ENCODE data around the gene INTS3.

DNA sequence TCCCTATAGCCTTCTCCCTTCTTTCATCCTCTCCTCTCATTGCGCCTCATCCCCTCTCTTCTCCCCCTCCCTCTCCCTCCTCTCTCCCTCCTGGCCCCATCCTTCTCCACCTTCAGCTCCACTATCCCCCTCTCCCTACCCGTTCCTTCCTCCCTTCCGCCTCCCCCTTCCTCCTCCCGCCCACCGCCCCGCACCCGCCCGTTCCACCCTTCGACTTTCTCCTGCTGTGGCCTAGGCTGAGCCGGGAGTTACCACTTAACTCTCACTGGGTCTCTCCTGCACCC lies 47.8 kb upstream of the INTS3 start:
- TF ChIP-seq HNRNPK (IDR thresholded peaks at IDR 0.05; ENCODE audit: low read depth, low read length, poor library complexity, severe bottlenecking), result no peak
- TF ChIP-seq JUND (IDR thresholded peaks at IDR 0.05; ENCODE audit: borderline replicate concordance, low read depth, low read length), result no peak
- no peak for TF ChIP-seq JUND (tag; IDR thresholded peaks at IDR 0.05; ENCODE audit: borderline replicate concordance, low read depth, low read length)
- no peak for TF ChIP-seq ZKSCAN8 (CRISPR knock-in tag; IDR thresholded peaks at IDR 0.05)
- TF ChIP-seq ZFP36 (IDR thresholded peaks at IDR 0.05; ENCODE audit: low read depth, low read length, partially characterized antibody), result no peak
- TF ChIP-seq, protein P1, sequence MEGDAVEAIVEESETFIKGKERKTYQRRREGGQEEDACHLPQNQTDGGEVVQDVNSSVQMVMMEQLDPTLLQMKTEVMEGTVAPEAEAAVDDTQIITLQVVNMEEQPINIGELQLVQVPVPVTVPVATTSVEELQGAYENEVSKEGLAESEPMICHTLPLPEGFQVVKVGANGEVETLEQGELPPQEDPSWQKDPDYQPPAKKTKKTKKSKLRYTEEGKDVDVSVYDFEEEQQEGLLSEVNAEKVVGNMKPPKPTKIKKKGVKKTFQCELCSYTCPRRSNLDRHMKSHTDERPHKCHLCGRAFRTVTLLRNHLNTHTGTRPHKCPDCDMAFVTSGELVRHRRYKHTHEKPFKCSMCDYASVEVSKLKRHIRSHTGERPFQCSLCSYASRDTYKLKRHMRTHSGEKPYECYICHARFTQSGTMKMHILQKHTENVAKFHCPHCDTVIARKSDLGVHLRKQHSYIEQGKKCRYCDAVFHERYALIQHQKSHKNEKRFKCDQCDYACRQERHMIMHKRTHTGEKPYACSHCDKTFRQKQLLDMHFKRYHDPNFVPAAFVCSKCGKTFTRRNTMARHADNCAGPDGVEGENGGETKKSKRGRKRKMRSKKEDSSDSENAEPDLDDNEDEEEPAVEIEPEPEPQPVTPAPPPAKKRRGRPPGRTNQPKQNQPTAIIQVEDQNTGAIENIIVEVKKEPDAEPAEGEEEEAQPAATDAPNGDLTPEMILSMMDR (IDR thresholded peaks at IDR 0.05 in 2 of 3, conservative IDR thresholded peaks at IDR 0.05 in 1 of 3; ENCODE audit: insufficient read depth in 2 of 3, low read depth in 1 of 3, low read length in 3 of 3), result no peak

Measured in K562 (cell line).